Epidermal melanocyte (primary cell): ENCODE results near the gene TRUB2.
A peak's percentile ranks its signal among the peaks of the same experiment; 100 is the strongest.

Experiments used
- DNase-seq: peaks from one replicate; pipeline ENCODE4 v3.0.0; 2011; ENCODE audit warnings: low spot score; ENCODE audit not compliant: insufficient read length

Gene TRUB2, protein sequence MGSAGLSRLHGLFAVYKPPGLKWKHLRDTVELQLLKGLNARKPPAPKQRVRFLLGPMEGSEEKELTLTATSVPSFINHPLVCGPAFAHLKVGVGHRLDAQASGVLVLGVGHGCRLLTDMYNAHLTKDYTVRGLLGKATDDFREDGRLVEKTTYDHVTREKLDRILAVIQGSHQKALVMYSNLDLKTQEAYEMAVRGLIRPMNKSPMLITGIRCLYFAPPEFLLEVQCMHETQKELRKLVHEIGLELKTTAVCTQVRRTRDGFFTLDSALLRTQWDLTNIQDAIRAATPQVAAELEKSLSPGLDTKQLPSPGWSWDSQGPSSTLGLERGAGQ

GRCh38 chr9:128322404-128323211 lies at the start of gene TRUB2, which contains the start of gene COQ4:
Gene TRUB2, minus strand, starts transcription at chr9:128322447. Its CDS starts 39 bp downstream, at chr9:128322408.
Gene COQ4, plus strand, starts transcription at chr9:128322839. Its CDS starts 20 bp downstream, at chr9:128322859.
- DNase-seq = peak; percentile 96

DNA sequence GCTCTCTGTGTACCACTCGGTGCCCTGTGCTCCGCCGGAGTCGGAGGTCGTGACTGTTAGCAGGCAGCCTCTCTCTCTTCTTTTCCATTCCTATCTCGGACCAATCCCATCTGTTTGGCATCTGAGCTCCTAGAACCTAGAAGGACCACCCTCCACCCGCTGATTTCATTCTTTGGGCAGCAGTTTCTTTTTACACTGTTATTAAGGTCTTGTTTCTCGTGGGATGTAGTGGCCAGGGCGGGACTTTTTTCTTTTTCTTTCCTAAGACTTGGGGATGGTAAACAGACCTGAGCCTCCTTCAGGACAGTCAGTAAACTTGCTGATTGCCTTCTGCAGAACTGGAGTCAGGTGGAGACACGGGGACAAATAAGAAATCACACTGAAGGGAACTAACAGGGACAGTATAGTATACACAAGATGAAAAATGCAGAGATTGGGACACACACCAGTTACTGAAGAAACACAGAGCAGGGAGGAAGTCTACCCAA lies 49.4 kb upstream of the TRUB2 start:
- DNase-seq = no peak

GRCh38 chr9:128370752-128371629 lies 48.7 kb upstream of the TRUB2 start, which contains the start of gene URM1:
Gene URM1, plus strand, starts transcription at chr9:128371374. Its CDS starts 7 bp downstream, at chr9:128371381.
- DNase-seq = peak; percentile 95

- no peak for DNase-seq
These were observed 48.1 kb upstream of the TRUB2 start for GRCh38 chr9:128370367-128370751.

- DNase-seq = no peak
These were observed 46.9 kb upstream of the TRUB2 start for GRCh38 chr9:128369024-128369706.

GRCh38 chr9:128365525-128365924 lies 43.3 kb upstream of the TRUB2 start:
- no peak for DNase-seq

GRCh38 chr9:128362774-128363173 lies 40.5 kb upstream of the TRUB2 start:
- no peak for DNase-seq

- peak; percentile 92 for DNase-seq
These were observed 39.9 kb upstream of the TRUB2 start for GRCh38 chr9:128361986-128362646.

DNA sequence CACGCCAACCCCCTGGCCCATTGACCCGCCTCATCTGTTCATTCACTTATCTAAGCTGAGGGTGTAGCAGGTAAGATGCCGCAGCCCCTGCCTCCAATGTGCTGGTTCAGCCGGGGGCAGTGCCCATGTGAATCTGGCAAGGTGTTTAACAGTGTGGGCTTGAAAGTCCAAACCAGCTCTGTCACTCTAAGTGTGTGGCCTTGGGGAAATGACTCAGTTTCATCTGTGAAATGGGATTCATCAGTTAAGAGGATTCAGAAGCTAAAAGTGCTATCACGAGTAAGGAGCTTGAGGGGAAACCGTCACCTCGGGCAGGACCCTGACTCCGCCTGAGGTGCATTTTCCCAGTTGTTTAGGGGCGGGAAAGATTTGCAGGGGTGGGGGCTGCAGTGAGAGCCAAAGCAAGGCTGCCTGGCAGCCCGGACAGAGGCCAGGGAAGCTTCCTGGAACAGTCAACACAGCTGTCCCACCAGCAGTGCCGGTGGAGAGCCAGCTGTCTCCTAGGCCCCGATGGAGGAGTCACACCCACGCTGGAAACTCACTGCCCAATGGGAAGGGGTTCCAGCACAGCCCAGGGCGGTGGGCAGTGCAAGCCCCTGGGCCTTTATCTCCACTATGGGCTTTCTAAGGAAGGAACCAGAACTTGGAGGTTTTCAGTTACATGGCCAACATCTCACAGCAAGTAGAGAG lies 39.2 kb upstream of the TRUB2 start:
- DNase-seq = no peak

DNA sequence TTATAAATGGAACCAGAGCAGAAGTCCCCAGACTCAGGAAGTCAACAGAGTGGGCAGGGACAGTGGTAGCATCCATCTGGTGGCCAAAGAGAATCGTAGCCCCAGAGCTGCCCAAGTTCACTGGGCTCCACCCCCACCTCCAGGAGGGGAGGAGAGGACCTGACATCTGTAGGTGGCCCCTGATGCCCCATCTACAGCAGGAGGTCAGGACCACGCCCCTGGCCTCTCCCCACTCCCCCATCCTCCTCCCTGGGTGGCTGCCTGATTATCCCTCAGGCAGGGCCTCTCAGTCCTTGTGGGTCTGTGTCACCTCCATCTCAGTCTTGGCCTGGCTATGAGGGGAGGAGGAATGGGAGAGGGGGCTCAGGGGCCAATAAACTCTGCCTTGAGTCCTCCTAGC lies 38.6 kb upstream of the TRUB2 start:
- DNase-seq = no peak

- DNase-seq = no peak
These were observed 36.6 kb upstream of the TRUB2 start for GRCh38 chr9:128358861-128359260.

GRCh38 chr9:128358090-128358489 lies 35.8 kb upstream of the TRUB2 start:
- no peak for DNase-seq

- no peak for DNase-seq
These were observed 33.2 kb upstream of the TRUB2 start for GRCh38 chr9:128355451-128355850.

DNA sequence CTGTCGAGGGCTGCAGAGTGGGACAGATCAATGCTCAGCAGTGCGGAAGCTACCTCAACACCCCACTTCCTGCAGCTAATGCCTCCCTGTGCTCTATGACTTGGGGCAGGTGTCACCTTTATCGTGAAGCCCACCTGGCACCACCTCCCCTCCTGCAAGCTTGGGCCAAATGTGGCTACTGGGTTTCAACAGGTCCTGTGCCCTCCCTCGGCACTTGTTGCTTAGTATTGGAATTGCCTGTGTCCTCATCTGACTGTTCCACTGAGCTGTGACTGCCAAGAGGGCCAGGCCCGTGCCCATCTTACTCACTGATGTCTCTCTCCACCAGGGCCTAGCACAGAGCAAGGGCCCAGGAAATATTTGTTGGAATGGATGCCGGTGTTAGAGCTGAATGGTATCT lies 27.5 kb upstream of the TRUB2 start:
- no peak for DNase-seq

- no peak for DNase-seq
These were observed 26.9 kb upstream of the TRUB2 start for GRCh38 chr9:128349125-128349524.

DNA sequence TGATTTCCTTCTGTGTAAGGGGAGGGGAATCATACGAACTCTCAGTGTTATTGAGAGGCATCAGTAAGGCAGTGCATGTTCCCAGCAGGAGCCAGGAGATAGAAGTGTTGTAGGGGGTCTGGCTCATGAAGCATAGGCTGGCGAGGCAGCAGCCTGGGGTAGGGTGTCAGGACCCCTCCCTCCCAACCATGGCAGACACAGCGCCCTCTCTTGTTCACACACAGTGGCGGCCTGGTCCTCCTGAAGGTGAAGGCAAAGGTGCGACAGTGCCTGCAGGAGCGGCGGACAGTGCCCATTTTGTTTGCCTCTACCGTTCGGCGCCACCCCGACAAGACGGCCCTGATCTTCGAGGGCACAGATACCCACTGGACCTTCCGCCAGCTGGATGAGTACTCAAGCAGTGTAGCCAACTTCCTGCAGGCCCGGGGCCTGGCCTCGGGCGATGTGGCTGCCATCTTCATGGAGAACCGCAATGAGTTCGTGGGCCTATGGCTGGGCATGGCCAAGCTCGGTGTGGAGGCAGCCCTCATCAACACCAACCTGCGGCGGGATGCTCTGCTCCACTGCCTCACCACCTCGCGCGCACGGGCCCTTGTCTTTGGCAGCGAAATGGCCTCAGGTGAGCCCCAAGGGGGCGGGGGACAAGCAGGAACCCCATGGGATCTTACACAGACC lies 22.8 kb upstream of the TRUB2 start:
- no peak for DNase-seq

DNA sequence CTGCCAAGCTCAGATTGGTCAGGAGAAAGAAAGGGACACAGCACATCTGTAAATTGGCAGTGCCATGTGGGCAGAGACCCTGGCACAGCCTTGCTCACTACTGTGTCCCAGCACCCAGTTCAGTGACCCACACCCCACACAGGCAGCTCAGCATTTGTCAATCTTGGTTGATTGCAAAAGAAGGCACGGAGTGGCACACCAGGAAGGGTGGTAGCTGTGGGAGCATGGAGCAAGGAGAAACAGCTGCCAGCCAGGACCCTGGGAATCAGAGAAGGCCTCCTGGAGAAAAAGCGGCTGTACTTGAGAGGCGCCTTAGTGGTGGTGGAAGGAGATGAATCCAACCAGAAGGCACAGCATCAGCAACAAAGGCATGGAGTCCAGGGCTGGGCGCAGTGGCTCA lies 21.6 kb upstream of the TRUB2 start:
- DNase-seq = no peak

DNA sequence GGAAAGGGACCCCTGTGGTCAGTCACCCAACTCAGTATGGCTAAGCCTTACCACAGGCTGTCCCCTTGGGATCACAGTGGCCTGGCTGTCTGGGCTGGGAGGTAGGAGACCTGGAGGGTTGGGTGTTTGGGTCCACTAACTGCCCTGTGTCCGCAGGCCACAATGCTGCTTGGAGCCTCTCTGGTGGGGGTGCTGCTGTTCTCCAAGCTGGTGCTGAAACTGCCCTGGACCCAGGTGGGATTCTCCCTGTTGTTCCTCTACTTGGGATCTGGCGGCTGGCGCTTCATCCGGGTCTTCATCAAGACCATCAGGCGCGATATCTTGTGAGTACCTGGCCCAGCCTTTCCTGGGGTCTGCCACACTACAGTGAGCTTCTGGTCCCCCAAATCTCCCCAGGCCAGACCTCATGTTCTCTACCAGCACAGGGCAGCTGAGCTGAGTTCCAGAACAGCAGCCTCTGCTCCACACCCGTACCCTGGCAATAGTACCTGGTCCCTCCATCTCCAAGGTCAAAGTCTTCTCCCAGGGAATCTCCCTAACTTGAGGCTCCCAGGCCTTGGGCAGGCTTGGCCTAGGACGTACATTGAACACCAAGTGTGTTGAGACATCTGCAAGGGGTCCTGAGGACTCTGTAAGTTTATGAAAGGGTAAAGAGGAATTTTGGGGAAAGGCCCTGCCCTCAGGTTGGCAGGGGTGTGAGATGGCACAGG lies 20.9 kb upstream of the TRUB2 start:
- no peak for DNase-seq
